ENCODE results near the gene BICC1. TPM values are rescaled to one million over a fixed set of nuclear protein-coding genes. Genes with fewer than 3 reads are reported as not detected.

The BICC1 gene
- total RNA-seq, 2 donors from 2014 or later: 0.27 to 0.40 TPM

DNA sequence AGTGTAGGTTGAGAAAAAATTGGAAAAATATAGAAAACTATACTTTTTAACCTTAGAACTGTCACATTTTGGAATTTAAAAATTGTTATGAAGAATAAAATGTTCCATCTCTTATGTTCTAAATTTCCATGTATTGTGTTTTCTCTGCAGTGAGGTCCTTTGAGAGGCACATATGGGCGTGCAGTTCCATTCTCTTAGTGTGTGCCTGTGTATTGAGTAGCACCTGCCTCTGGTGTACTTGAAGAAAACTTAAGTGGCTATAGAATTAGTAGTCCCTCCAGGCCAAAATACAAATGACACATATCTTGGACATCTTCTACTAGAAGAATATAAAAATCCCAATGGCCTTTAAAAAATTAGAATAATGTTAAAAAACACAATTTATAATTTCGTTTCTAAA lies 149.2 kb downstream of the BICC1 start:
- no peak for TF ChIP-seq CTCF (conservative IDR thresholded peaks at IDR 0.05)
- H3K9me3 Mint-ChIP-seq: peaks cover 22% of the 10 kb centered on the region
- no peaks in the 10 kb centered on the region for H3K36me3 ChIP-seq (ENCODE audit: control insufficient read depth, insufficient read depth, low read length)
- DNase-seq: no peak
- peaks cover 27% of the 10 kb centered on the region for H3K9me3 ChIP-seq (ENCODE audit: control insufficient read depth, low read length)
- no peaks in the 10 kb centered on the region for H3K4me1 ChIP-seq (ENCODE audit: control insufficient read depth, insufficient read depth, low read length)
- no peak overlapping the region for H3K4me3 Mint-ChIP-seq
- H3K9ac ChIP-seq (ENCODE audit: extremely low read depth, low read length, poor library complexity, severe bottlenecking): no peak overlapping the region
- no peaks in the 10 kb centered on the region for H3K27me3 Mint-ChIP-seq (ENCODE audit: insufficient read depth)
- H3K27me3 ChIP-seq (ENCODE audit: control insufficient read depth, insufficient read depth, low read length, poor library complexity, severe bottlenecking): no peaks in the 10 kb centered on the region
- no peak overlapping the region for H3K27ac ChIP-seq (ENCODE audit: low read depth, low read length)
- H3K4me3 ChIP-seq (ENCODE audit: low read length): no peak overlapping the region
- H3K4me1 Mint-ChIP-seq: no peaks in the 10 kb centered on the region
- H3K36me3 Mint-ChIP-seq (ENCODE audit: low read depth): peaks cover 6% of the 10 kb centered on the region
- H3K27ac Mint-ChIP-seq: no peak overlapping the region
- WGBS, 2 experiments (ENCODE audit: insufficient coverage in 1 of 2, insufficient read length in 1 of 2): 50 to 100% methylated on average over 1 to 2 of the region's 2 CpGs

DNA sequence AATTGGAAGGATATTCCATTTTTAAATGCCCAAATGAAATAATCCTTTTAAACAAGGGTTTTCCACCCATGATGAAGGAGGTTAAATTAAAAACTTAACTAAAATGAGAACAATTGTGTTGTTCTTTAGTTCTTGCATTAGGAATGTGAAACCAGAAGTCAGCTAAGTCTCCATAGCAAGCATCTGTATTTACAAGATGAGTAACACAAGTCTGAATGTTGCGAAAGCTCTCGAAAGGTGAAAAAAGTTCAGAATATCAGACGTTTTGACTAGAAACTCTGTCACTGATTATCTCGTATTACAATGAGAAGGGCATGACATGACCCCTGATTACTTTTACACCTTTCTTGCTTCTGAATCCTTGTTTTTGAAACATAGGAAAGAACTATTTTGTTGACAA lies 149.6 kb downstream of the BICC1 start:
- Histone ChIP-seq H3K36me3 (ENCODE audit: control insufficient read depth, insufficient read depth, low read length) (no peaks in the 10 kb centered on the region), H3K9ac (ENCODE audit: extremely low read depth, low read length, poor library complexity, severe bottlenecking) (no peak overlapping the region), H3K4me3 (ENCODE audit: low read length) (no peak overlapping the region), H3K27ac (ENCODE audit: low read depth, low read length) (no peak overlapping the region), H3K4me1 (ENCODE audit: control insufficient read depth, insufficient read depth, low read length) (no peaks in the 10 kb centered on the region), H3K27me3 (ENCODE audit: control insufficient read depth, insufficient read depth, low read length, poor library complexity, severe bottlenecking) (no peaks in the 10 kb centered on the region), H3K9me3 (ENCODE audit: control insufficient read depth, low read length) (peaks cover 27% of the 10 kb centered on the region)
- 89 to 91% methylated on average over 4 of the region's 4 CpGs for WGBS, 2 experiments (ENCODE audit: insufficient coverage in 1 of 2, insufficient read length in 1 of 2)
- Mint-ChIP-seq H3K9me3 (peaks cover 22% of the 10 kb centered on the region), H3K4me1 (no peaks in the 10 kb centered on the region), H3K36me3 (ENCODE audit: low read depth) (peaks cover 6% of the 10 kb centered on the region), H3K27ac (no peak overlapping the region), H3K4me3 (no peak overlapping the region), H3K27me3 (ENCODE audit: insufficient read depth) (no peaks in the 10 kb centered on the region)
- no peak for DNase-seq
- no peak for TF ChIP-seq CTCF (conservative IDR thresholded peaks at IDR 0.05)

GRCh38 chr10:58665361-58665760 lies 152.7 kb downstream of the BICC1 start:
- H3K9ac ChIP-seq (ENCODE audit: extremely low read depth, low read length, poor library complexity, severe bottlenecking): no peak overlapping the region
- DNase-seq: no peak
- TF ChIP-seq CTCF (conservative IDR thresholded peaks at IDR 0.05): no peak
- H3K27ac ChIP-seq (ENCODE audit: low read depth, low read length): no peak overlapping the region
- Mint-ChIP-seq H3K9me3 (peaks cover 22% of the 10 kb centered on the region), H3K36me3 (ENCODE audit: low read depth) (peaks cover 6% of the 10 kb centered on the region), H3K4me1 (no peaks in the 10 kb centered on the region), H3K27ac (no peak overlapping the region), H3K4me3 (no peak overlapping the region), H3K27me3 (ENCODE audit: insufficient read depth) (no peaks in the 10 kb centered on the region)
- peaks cover 27% of the 10 kb centered on the region for H3K9me3 ChIP-seq (ENCODE audit: control insufficient read depth, low read length)
- H3K4me3 ChIP-seq (ENCODE audit: low read length): no peak overlapping the region
- no peaks in the 10 kb centered on the region for H3K27me3 ChIP-seq (ENCODE audit: control insufficient read depth, insufficient read depth, low read length, poor library complexity, severe bottlenecking)
- WGBS, 2 experiments (ENCODE audit: insufficient coverage in 1 of 2, insufficient read length in 1 of 2): 59% methylated on average over 3 of the region's 3 CpGs; no CpG with 5 or more reads in 1 of the 2 experiments
- H3K4me1 ChIP-seq (ENCODE audit: control insufficient read depth, insufficient read depth, low read length): no peaks in the 10 kb centered on the region
- no peaks in the 10 kb centered on the region for H3K36me3 ChIP-seq (ENCODE audit: control insufficient read depth, insufficient read depth, low read length)

Measured in endodermal cell (in vitro differentiated cells).